Mesendoderm (in vitro differentiated cells): ENCODE measurements around the gene ROBO1.

ENCODE experiments used
- DNase-seq: peaks from one replicate; pipeline ENCODE4 v3.0.0; 2013
- H2AK5ac ChIP-seq: 2 replicates; pipeline ENCODE4 v1.6.1; 2013; ENCODE audit warnings: low read length, inconsistent platforms
- H2BK120ac ChIP-seq: 2 replicates; pipeline ENCODE4 v1.6.1; 2013; ENCODE audit warnings: low read depth, mild to moderate bottlenecking, low read length, moderate library complexity, mixed read lengths
- H2BK15ac ChIP-seq: replicated peaks from 2 replicates; pipeline ENCODE4 v1.6.1; 2013; ENCODE audit warnings: low read depth, mild to moderate bottlenecking, moderate library complexity
- H2BK5ac ChIP-seq: 2 replicates; pipeline ENCODE4 v1.6.1; 2013; ENCODE audit warnings: low read length, inconsistent platforms
- H3K18ac ChIP-seq: 2 replicates; pipeline ENCODE4 v1.6.1; 2013; ENCODE audit warnings: mild to moderate bottlenecking, low read length, mixed read lengths
- H3K23ac ChIP-seq: one replicate; pipeline ENCODE4 v1.6.1; 2013; ENCODE audit warnings: low read length
- H3K27ac ChIP-seq: 2 replicates; pipeline ENCODE4 v1.5.1; 2013; ENCODE audit warnings: low read depth, mild to moderate bottlenecking, inconsistent platforms, low read length, moderate library complexity
- H3K27me3 ChIP-seq: 2 replicates; pipeline ENCODE4 v1.6.1; 2013; ENCODE audit warnings: low read length, control low read depth, mild to moderate bottlenecking, inconsistent platforms; ENCODE audit not compliant: insufficient read depth, poor library complexity
- H3K36me3 ChIP-seq: 2 replicates; pipeline ENCODE4 v1.6.1; 2013; ENCODE audit warnings: low read length, inconsistent platforms; ENCODE audit not compliant: control insufficient read depth, insufficient read depth
- H3K4ac ChIP-seq: one replicate; pipeline ENCODE4 v1.6.1; 2013; ENCODE audit warnings: low read depth, mild to moderate bottlenecking, low read length, moderate library complexity
- H3K4me1 ChIP-seq: 2 replicates; pipeline ENCODE4 v1.6.1; 2013; ENCODE audit warnings: low read depth, low read length, inconsistent platforms; ENCODE audit not compliant: control insufficient read depth
- H3K4me2 ChIP-seq: 2 replicates; pipeline ENCODE4 v1.6.1; 2013; ENCODE audit warnings: low read length
- H3K4me3 ChIP-seq: 2 replicates; pipeline ENCODE4 v1.5.1; 2013; ENCODE audit warnings: mild to moderate bottlenecking, low read length
- H3K56ac ChIP-seq: one replicate; pipeline ENCODE4 v1.6.1; 2013; ENCODE audit warnings: low read length
- H3K79me1 ChIP-seq: 2 replicates; pipeline ENCODE4 v1.6.1; 2013; ENCODE audit warnings: low read length, inconsistent platforms
- H3K79me2 ChIP-seq: 2 replicates; pipeline ENCODE4 v1.6.1; 2013; ENCODE audit warnings: mild to moderate bottlenecking, low read length; ENCODE audit not compliant: control insufficient read depth, insufficient read depth
- H3K9ac ChIP-seq: 2 replicates; pipeline ENCODE4 v1.6.1; 2013; ENCODE audit warnings: low read length, inconsistent platforms
- H4K5ac ChIP-seq: one replicate; pipeline ENCODE4 v1.6.1; 2013; ENCODE audit warnings: low read length
- H4K8ac ChIP-seq: one replicate; pipeline ENCODE4 v1.6.1; 2013; ENCODE audit warnings: low read depth, mild to moderate bottlenecking, control low read depth, low read length, moderate library complexity
- WGBS: extraction: QIAGEN DNeasy Blood & Tissue Kit; methylation state at CpG from one replicate; pipeline ENCODE4 v1.1.7; 2013; ENCODE audit warnings: low lambda C conversion rate, missing lambda C conversion rate; ENCODE audit not compliant: insufficient coverage; ENCODE audit errors: extremely low coverage; 5-methylcytosine and 5-hydroxymethylcytosine counted together

Gene ROBO1

DNA sequence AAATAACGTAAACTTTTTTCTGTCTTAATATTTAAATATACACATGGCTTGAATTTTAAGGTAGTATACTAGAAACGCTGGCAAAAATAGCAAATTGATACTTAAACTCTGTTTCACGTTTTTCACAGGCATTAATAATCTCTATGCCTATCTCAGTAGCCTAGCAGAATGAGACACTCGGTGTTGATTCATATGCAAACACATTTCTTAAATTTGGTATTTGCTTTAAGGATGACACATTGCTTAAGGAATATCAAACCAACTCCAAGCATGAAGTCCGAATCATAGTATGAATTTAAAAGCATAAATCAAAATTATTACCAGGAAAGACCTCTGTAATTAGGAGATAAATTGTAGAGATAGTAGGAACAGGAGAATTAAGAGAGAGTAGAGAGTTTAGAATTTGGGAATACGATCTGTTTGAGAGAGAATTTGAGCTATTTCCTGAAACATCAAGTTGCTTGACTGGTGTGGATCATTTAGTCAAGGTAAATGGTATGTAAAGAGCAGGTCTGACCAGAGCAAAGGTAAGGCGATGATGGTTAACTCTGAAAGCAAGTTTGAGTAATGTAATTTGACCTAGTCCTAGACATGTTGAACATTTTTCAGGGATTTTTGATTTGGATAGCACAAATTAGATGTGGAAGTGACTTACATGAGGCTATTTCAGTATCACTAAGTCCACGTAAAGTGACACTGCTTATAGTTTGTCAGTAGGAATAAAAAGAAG lies 236.1 kb downstream of the ROBO1 start:
- H3K23ac ChIP-seq: no peak overlapping the region
- H2BK15ac ChIP-seq: no peak overlapping the region
- H3K18ac ChIP-seq: no peak overlapping the region
- no peaks in the 10 kb centered on the region for H3K27me3 ChIP-seq
- no peaks in the 10 kb centered on the region for H3K4me1 ChIP-seq
- no peaks in the 10 kb centered on the region for H3K79me2 ChIP-seq
- WGBS: 100% methylated on average over 1 of the region's 8 CpGs
- H3K4me2 ChIP-seq: no peak overlapping the region
- H3K9ac ChIP-seq: no peak overlapping the region
- no peak overlapping the region for H2BK5ac ChIP-seq
- no peak overlapping the region for H2BK120ac ChIP-seq
- peak; percentile 26 for DNase-seq
- no peak overlapping the region for H4K5ac ChIP-seq
- no peaks in the 10 kb centered on the region for H3K79me1 ChIP-seq
- no peak overlapping the region for H3K4me3 ChIP-seq
- H2AK5ac ChIP-seq: no peak overlapping the region
- H3K56ac ChIP-seq: no peak overlapping the region
- no peak overlapping the region for H4K8ac ChIP-seq
- no peaks in the 10 kb centered on the region for H3K36me3 ChIP-seq
- H3K27ac ChIP-seq: no peak overlapping the region
- no peak overlapping the region for H3K4ac ChIP-seq

DNA sequence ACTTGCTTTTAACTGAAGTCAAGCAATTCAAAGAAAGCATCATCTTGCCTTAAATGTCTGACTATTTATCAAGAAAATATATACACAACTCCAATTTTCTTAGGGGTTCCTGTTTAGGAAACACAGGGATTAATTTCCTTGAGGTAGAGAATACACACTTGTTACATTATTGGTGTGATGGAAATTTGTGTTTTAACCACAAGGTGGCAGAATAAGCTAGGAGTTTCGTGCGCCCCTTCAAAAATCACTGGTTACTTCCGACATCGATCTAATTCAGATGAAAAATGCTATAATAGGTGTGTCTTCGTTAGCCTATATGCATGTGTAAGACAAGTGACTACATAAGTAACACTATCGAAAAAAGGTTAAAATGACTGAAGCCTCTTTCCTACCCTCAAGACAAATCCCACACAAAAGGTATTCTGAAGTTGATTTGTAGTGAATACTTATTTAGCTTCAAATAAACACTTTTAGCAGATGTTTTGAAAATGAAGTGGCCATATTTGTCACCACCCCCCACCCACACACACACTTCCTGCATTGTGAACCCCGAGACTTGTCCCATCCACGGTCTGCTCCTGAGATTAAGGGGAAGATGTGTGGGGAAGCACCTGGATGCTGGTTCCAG lies 246.5 kb downstream of the ROBO1 start:
- H2AK5ac ChIP-seq: no peak overlapping the region
- DNase-seq: peak; percentile 47
- WGBS: no CpG with 5 or more reads among the region's 8 CpGs

GRCh38 chr3:79517766-79518413 lies 249.9 kb downstream of the ROBO1 start:
- H3K27me3 ChIP-seq: no peaks in the 10 kb centered on the region
- no peak overlapping the region for H4K8ac ChIP-seq
- WGBS: no CpG with 5 or more reads among the region's 2 CpGs
- H3K79me1 ChIP-seq: no peaks in the 10 kb centered on the region
- no peak overlapping the region for H4K5ac ChIP-seq
- no peak overlapping the region for H2BK15ac ChIP-seq
- H3K4me1 ChIP-seq: no peaks in the 10 kb centered on the region
- no peak overlapping the region for H2BK5ac ChIP-seq
- no peak overlapping the region for H3K56ac ChIP-seq
- no peak overlapping the region for H3K9ac ChIP-seq
- no peak overlapping the region for H3K27ac ChIP-seq
- H3K4ac ChIP-seq: no peak overlapping the region
- no peaks in the 10 kb centered on the region for H3K36me3 ChIP-seq
- H3K4me3 ChIP-seq: no peak overlapping the region
- H2AK5ac ChIP-seq: no peak overlapping the region
- H3K18ac ChIP-seq: no peak overlapping the region
- H3K79me2 ChIP-seq: no peaks in the 10 kb centered on the region
- peak; percentile 73 for DNase-seq
- no peak overlapping the region for H3K23ac ChIP-seq
- H3K4me2 ChIP-seq: no peak overlapping the region
- no peak overlapping the region for H2BK120ac ChIP-seq

More for the DNA sequence above, 246.5 kb downstream of the ROBO1 start:
- no peak overlapping the region for H3K18ac ChIP-seq
- H3K4me3 ChIP-seq: no peak overlapping the region
- H2BK15ac ChIP-seq: no peak overlapping the region
- H3K36me3 ChIP-seq: no peaks in the 10 kb centered on the region
- no peaks in the 10 kb centered on the region for H3K79me2 ChIP-seq
- no peak overlapping the region for H4K5ac ChIP-seq
- H3K4ac ChIP-seq: no peak overlapping the region
- H2BK5ac ChIP-seq: no peak overlapping the region
- H4K8ac ChIP-seq: no peak overlapping the region
- H3K4me2 ChIP-seq: no peak overlapping the region
- no peak overlapping the region for H2BK120ac ChIP-seq
- no peaks in the 10 kb centered on the region for H3K4me1 ChIP-seq
- H3K23ac ChIP-seq: no peak overlapping the region
- H3K27me3 ChIP-seq: no peaks in the 10 kb centered on the region
- H3K56ac ChIP-seq: no peak overlapping the region
- H3K9ac ChIP-seq: no peak overlapping the region
- no peak overlapping the region for H3K27ac ChIP-seq
- no peaks in the 10 kb centered on the region for H3K79me1 ChIP-seq

GRCh38 chr3:79516795-79517194 lies 251.0 kb downstream of the ROBO1 start:
- Histone ChIP-seq H3K9ac (no peak overlapping the region), H2BK5ac (no peak overlapping the region)

GRCh38 chr3:79515072-79515471 lies 252.7 kb downstream of the ROBO1 start:
- Histone ChIP-seq H3K56ac (no peak overlapping the region), H4K5ac (no peak overlapping the region), H3K4me1 (no peaks in the 10 kb centered on the region), H3K27me3 (no peaks in the 10 kb centered on the region), H3K27ac (no peak overlapping the region), H3K36me3 (no peaks in the 10 kb centered on the region), H3K4ac (no peak overlapping the region), H2BK5ac (no peak overlapping the region), H2BK15ac (no peak overlapping the region), H3K4me3 (no peak overlapping the region), H2AK5ac (no peak overlapping the region), H2BK120ac (no peak overlapping the region), H3K79me1 (no peaks in the 10 kb centered on the region), H4K8ac (no peak overlapping the region), H3K9ac (no peak overlapping the region), H3K18ac (peak overlapping the region; percentile 68), H3K23ac (no peak overlapping the region), H3K4me2 (no peak overlapping the region), H3K79me2 (no peaks in the 10 kb centered on the region)
- no peak for DNase-seq
- WGBS: no CpG with 5 or more reads among the region's 4 CpGs

More at GRCh38 chr3:79516795-79517194, 251.0 kb downstream of the ROBO1 start:
- Histone ChIP-seq H3K27ac (no peak overlapping the region), H4K5ac (no peak overlapping the region), H3K18ac (no peak overlapping the region), H4K8ac (no peak overlapping the region), H3K27me3 (no peaks in the 10 kb centered on the region), H2AK5ac (no peak overlapping the region), H3K23ac (no peak overlapping the region), H2BK15ac (no peak overlapping the region), H3K36me3 (no peaks in the 10 kb centered on the region), H3K4ac (no peak overlapping the region), H3K56ac (no peak overlapping the region), H3K79me2 (no peaks in the 10 kb centered on the region), H3K4me1 (no peaks in the 10 kb centered on the region), H3K4me3 (no peak overlapping the region), H2BK120ac (no peak overlapping the region), H3K4me2 (no peak overlapping the region), H3K79me1 (no peaks in the 10 kb centered on the region)
- DNase-seq: no peak
- WGBS: no CpG with 5 or more reads among the region's 4 CpGs
